NCI-H2227 (cell line): Measurements from ENCODE around the gene LRRC47.
"Not testable (repeated sequence)": the region's sequence is repeated elsewhere in the genome, so short reads cannot be mapped to it uniquely, and the experiment has no call there.

ENCODE experiments used
- DNase-seq: peaks from one replicate; lab custom pipeline; 2025; ENCODE audit not compliant: unreplicated experiment; lab: John Stamatoyannopoulos, UW

The LRRC47 gene

DNA sequence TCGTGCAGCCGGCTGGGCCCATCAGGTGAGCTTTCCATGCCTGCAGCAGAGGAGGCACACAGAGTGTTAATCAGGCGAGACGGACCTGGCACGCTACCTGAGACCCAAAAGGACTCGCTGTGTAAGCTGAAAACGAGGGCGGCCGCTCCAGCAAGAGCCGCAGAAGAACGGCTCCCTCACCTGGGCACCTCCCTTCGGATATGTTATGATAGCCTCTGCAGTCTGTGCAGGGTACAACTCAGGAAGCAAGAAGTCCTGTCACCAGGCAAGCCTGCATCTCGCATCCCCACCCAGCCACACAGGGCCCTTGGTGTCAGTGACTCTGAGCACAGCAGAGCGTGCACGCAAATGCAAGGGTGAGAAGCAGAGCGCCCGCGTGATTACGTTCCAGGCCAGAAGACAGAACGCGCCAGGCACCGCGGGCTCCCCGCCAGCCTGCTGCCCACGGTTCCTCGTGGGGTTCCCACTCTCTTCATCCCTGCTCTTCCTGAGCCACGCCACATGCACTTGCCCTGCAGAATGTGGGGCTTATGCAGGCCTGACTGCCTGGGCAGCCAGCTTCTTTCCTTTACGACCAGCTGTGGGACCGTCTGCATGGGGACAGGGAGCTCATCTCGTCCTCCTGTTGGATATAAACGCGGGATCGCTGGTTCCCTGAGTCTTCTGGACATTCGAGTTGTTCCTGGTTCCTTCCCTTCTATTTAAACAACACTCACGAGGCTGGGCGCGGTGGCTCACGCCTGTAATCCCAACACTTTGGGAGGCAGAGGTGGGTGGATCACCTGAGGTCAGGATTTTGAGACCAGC is 20.2 kb upstream of the LRRC47 start:
- DNase-seq: no peak

DNA sequence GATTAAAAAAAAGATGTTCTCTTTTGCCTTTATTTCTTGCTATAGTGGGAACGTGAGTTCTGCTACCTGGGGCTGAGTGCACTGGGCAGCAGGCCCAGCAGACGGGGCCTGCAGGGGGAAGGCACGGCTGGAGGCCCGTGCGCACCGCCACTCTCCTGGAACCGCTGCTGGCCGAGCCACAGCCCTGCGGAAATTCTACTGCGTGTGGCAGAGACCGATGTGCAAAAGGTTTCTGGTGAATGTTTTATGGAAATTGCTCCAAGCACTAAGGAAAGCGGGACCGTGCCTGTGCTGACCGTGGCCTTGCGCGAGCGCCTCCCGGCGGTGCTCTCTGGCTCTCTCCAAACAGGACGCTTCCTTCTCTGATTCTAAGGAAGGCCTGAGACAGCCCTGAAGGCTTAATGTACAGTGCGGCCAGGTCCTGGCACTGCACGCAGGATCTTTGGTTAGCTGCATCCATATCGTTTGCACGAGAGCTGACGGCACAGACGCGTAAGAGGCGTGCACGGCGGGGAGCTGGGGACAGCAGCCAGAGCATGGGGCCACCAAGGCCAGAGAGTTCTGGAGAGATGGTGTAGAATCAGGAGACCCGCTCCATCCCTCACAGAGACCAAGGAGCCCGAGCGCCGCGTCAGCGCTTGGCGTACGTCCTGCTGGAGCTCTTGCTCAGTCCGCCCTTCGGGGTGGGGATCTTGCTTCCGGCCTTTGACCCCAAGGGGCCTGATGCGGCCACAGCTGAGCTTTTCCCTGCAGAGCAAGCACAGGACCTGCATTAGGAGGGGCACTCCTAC is 18.7 kb upstream of the LRRC47 start:
- DNase-seq: no peak

DNA sequence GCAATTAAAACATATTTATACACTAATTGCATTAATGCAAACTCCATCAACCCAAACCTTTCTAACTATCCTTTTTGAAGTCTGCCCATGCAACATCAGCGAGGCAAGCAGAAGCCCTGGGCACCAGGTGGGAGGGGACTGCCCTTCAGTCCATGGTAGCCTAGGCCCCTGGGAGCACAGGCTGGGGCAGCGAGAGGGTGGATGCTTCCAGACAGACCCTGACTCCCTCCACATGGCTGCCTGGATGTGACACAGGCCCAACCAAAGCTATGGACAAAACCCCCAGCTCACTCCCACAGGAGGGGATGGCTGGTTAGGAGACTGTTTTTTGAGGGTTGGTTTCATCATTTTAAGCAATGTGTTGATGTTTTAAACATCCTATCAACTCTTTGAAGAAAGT is 17.8 kb upstream of the LRRC47 start:
- DNase-seq: no peak

DNA sequence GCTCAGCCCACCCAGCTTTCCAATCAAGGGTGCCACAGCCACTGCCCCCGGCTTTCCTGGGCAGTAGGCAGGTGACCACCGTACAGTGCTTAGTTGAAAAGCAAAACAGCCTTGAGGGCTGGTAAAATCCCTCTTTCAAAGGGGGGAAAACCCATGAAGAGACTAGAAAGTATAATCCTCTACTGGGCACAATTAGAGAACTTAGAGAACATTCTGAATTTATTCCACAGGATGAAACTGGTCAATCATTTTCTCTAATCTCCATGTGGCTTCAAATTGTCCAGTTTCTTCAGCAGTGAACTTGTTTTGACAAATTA is 15.3 kb upstream of the LRRC47 start:
- no peak for DNase-seq

DNA sequence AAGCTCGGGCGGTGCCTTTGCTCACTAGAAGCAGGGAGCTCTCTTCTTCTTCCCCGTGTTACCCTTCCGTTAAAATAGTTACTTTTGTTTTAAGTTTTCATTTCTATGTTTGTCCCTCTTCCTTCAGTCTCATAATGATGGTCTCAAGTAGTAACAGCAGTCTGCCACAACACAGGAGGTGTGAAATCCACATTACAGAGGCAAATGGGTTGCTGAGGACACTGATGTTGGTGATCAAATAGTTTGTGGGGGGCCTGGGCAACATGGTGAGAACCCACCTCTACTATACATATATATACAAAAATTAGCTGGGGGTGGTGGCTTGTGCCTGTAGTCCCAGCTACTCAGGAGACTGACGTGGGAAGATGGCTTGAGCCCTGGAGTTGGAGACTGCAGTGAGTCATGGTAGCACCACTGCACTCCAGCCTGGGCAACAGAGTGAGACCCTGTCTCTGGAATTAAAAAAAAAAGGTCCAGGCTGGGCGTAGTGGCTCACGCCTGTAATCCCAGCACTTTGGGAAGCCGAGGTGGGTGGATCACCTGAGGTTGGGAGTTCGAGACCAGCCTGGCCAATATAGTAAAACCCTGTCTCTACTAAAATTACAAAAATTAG is 14.0 kb upstream of the LRRC47 start:
- DNase-seq: not testable (repeated sequence)

DNA sequence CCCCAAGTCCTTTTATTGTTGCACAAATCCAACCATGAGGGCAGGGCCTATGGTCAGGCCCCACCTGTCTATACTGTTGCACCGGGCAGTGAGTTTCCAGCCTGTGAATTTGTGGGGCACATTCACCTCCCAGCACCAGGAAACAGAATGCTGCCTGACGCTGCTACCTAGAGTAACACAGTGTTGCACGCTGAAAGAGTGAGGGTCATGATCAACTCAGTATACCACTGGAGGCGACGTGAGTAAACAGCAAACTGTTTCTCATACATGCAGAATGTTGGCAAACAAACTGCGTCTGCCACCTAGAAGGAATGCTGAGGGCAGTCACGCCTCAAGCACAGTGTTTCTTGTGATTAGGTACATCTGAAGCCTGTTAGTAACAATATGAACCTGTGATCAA is 13.4 kb upstream of the LRRC47 start:
- DNase-seq: no peak

DNA sequence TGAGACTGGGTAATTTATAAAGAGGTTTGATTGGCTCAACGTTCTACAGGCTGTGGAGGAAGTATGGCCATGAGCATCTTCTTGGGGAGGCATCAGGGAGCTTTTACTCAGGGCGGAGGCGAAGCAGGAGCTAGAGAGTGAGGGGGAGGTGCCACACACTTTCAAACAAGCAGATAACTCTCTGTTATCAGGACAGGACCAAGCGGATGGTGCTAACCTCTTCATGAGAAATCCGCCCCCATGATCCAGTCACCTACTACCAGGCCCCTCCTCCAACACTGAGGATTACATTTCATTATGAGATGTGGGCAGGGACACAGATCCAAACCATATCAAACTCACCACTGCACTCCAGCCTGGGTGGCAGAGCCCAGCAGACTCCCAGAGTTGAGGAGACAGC is 11.5 kb upstream of the LRRC47 start:
- DNase-seq: no peak

DNA sequence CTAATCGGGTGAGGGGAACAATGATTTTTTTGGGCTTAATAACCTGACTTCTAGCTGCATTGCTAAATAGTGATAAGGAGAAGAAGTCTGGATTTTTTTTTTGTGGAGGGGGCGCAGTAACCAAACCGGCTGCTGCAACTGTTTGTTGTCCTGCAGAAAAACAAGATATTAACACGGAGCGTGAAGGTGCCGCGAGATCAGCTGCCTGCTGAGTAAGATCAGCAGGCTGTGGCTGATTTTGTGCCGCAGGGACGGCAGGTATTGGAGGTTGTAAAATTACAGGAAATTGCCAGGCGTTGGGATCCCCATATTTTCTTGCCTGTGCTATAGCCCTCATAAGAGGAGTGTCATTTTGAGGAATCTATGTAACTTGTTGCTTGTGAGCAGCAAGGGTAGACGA is 8.7 kb upstream of the LRRC47 start:
- DNase-seq: no peak

DNA sequence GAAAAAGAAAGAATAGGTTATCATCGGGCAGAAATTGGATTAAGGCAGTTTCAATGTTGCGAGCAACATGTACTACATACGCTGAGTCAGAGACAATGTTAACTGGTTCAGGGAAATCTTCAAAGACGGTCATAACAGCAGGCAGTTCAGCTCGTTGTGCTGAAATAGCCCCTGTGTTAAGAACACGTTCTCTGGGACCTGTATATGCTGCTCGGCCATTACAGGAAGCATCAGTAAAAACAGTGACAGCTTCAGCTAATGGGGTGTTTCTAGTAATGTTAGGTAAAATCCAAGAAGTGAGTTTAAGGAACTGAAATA is 8.3 kb upstream of the LRRC47 start:
- not testable (repeated sequence) for DNase-seq

DNA sequence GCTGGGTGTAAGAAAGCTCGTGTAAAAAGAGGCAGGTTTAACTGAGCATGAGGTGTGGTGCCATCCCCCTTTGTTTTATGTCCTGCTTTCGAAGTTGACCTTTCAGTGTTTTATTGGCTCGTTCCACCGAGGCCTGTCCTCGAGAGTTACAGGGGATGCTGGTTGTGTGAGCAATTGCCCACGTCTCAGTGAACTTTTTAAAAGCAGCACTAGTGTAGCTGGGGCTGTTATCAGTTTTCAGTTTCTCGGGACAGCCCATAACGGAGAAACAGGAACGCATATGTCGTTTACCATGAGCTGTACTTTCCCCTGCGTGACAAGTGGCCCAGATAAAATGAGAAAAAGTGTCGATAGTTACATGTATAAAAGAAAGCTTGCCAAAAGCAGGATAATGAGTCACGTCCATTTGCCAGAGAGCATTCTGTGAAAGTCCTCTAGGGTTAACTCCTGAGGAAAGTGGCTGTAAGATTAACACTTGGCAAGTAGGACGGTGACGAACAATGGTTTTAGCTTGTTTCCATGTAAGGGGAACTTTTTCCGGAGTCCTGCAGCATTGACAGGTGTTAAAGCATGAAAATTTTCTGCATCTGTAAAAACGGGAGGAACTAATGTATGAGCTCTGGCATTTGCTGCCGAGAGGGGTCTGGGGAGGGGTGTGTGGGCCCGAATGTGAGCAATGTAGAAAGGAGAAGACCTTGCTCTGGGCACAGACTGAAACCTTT is 7.8 kb upstream of the LRRC47 start:
- no peak for DNase-seq

DNA sequence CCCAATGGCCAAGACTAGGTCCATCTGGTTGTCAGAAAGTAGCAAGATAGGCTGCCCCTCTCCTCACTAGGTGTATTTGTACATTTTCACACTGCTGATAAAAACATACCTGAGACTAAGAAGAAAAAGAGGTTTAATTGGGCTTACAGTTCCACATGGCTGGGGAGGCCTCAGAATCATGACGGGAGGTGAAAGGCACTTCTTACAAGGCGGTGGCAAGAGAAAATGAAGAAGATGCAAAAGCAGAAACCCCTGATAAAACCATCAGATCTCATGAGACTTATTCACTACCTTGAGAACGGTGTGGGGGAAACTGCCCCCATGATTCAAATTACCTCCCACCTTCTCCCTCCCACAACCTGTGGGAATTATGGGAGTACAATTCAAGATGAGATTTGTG is 4.5 kb upstream of the LRRC47 start:
- DNase-seq: not testable (repeated sequence)

DNA sequence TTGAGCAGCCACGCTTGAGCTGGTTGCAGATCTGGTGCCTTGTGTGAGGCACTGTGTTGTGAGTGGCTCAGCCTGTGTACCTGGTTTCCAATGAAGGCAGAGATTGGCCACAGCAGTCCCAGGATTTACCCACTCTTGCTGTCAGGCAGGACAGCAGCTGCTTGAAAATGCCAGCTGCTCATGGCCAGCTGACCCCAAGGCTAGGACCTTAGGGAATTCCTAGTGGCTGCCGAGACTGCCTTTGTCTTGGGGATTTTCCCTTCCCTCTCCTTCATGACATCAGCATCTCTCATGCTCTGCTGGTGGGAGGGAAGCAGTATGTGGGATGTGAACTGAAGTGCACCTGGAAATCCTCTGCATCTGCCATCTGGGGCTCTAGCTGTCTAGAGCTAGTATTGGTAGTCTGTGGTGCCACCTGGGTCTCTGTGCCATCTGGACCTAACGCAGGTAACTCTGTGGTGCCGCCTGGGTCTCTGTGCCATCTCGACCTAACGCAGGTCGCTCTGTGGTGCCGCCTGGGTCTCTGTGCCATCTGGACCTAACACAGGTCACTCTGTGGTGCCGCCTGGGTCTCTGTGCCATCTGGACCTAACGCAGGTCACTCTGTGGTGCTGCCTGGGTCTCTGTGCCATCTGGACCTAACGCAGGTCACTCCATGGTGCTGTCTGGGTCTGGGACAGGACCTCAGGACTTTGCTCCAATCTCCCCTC is 3.8 kb upstream of the LRRC47 start:
- no peak for DNase-seq

DNA sequence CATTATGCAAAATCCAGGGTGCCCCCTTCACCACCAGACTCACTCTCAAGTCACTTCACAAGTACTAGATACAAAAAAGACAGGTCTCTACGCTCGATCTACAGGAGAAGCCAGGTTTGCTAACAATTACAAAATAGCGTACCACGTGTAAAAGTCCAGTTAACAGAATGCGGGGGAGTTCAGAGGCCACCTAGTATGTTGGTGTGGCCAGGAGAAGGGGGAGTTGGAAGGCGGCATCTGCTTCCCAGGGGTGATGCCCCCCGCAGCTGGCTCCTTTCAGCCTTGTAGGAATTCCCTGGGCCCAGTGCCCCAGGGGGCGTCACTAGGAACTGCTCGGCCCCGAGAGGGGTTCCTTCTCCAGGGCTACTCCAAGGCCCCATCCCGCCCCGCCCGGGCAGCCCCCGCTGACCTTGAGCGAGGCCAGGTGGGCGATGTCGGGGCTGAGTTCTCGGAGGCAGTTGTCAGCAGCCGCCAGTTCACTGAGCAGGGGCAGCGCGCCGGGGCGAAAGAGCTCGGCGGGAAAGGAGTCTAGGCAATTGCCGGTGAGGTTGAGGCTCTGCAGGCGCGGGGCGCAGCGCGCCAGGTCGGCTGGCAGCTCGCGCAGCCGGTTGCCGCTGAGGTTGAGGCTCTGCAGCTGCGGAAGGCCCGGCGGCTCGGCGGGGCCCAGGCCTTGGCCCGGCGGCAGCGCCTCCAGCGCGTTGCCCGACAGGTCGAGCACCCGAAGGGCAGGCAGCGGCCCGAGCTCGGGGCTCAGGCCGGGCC is 664 bp downstream of the LRRC47 start:
- DNase-seq: no peak

DNA sequence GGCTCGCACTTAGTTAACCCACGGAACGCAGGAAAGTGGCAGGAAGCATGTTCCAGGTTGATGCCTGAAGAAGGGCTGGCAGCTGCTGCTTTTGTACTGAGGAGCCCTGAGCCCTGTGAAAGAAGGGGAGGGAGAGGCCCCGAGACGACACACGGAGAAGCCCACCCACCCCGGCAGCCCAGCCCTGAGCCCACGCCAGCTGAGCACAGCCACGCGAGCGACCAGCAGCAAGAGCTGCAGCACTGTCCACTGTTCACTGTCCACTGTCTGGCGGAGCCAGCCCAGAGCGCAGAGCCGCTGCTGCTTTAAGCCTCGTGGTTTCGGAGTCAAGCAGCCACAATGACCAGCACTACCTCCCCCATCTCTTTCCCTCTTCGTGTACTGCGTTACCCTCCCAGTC is 5.3 kb downstream of the LRRC47 start:
- DNase-seq: no peak

DNA sequence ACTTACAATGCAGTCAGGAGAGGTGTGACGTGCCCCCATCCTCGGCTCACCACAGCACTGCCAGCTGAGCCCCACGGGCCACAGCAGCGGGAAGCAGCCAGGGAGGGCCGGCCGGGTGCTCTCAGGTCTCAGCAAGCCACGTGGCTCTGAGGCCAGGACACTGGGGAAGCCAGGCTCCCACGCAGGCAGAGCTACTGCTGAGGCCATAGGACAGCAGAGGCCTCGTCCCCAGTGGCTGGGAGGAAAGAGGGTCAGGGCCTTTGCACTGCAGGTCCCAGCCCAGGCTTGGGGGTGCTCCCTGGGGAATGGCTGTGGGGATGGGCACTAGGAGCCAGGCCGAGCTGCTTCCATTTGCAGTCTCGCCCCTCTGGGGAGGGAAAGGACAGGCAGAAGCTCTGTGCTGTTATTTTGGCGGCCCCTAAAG is 5.8 kb downstream of the LRRC47 start:
- no peak for DNase-seq

DNA sequence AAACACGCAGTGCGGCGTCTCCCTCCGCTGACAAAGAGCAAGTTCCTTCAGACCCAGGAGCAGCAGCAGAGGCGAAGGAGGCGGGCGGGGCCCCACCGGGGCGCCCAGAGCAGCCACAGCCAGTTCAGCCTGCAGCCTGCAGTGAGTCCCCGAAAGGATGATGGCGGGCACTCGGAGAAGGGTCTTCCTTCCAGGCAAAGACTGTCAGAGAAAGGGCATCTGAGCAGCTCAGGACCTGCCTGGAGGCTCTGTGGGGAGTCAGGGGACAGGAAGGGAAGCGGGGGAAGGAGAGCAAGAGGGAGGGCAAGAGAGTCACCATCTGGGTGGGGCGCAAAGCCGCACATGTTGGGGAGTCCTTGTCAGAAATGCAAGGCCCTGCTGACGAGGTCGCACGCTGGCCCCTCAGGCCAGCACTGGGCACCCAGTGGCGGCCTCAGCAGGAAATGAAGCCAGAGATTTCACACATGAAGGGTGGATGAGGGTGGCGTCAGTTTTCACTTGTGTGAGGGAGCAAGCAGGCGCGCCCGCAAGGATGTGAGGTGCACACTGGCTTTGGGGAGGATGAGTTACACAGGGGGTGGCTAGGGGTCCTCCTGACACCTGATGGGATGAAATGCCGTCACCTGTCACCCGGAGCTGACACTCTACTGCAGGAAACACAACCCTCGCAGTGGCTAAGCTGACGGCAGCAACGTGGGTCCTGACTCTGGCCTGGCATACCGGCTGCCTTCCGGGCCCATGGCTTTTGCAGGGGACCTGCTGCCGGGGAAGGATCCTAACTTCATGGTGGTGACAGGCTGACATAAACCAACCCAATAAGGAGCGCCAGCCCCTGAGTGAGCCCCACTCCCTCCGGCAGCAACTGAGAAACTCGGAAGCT is 6.6 kb downstream of the LRRC47 start:
- DNase-seq: no peak

DNA sequence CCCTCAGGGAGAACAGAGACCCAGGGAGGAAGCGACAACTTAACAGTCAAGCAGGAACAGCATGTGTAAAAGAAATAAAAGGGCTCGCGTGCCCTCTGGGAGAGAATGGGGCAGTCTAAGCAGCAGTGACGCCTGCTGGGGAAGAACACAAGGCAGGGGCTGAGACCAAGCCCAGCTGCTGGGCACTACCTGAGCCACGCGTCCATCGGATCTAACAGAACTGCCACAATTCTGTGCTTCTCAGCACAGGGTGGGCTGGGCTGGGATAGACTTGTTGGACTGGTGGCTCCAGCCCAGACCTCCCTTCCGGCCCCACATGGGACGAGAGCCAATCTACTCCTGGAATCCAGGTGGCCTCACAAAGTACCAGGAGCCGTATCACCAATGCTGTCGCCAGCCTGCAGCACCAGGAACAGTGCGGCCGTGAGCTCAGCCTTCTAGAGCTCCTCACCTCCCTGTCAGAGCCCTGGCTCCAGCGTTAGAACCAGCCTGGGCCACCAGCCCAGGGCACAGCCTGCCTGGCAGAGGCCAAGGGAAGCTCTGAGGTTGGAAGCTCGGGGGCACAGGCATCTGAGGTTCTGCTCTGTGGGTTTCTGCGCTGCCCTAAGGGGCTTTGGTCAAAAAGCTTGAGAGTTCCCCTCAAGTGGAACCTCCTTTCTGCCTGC is 7.4 kb downstream of the LRRC47 start:
- DNase-seq: no peak

DNA sequence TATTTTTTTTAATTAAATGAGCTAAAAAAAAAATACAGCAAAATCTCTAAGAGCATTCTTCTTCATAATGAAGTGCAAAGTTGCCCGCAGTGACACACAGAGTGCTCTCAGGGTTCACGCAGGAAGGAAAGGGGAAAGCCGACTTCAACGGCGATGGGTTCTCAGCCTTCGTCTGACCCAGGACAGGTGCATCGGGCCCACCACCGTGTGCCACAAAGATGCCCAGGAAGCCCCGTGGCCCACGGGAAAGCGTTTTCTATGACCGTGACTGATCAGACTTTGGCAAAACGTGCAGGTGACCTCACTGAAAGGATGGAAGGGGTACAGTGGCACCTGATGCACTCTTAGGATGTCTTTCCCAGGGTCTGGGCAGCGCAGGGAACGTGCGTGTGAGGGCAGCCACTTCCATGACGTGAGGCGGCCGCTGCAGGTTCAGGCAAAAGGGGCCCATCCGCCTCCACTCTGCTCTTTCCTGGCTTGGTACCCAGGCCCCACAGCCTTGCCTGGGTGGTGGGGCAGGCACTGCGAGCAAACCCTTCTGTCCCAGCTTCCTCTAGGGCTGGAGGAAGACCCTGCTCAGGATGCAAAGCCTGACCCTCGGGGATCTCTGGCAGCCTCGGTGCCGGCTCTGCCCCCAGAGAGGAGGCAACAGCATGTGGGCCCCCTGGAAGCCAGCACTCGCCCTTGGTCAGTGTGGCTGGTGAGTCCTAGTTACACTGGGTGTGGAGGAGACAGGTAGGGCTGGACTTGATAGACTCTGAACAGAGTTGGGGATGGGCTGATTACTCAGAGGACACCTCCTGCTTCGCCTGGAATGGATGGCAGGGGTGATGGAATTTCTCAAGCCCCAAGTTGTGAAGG is 8.3 kb downstream of the LRRC47 start:
- no peak for DNase-seq
